Measurements from ENCODE around the gene DOCK1.

The DOCK1 gene

GRCh38 chr10:127242914-127243313, 337.7 kb downstream of the DOCK1 start:
- DNase-seq: no peak

GRCh38 chr10:127243490-127244272, 338.5 kb downstream of the DOCK1 start:
- DNase-seq: peak; percentile 53

- no peak for DNase-seq
Measured at GRCh38 chr10:127245456-127245855, 340.2 kb downstream of the DOCK1 start.

- no peak for DNase-seq
Measured at GRCh38 chr10:127250031-127250430, 344.8 kb downstream of the DOCK1 start.

GRCh38 chr10:127252818-127253217, 347.6 kb downstream of the DOCK1 start:
- no peak for DNase-seq

GRCh38 chr10:127254276-127254675, 349.0 kb downstream of the DOCK1 start:
- no peak for DNase-seq

- DNase-seq: no peak
Measured at GRCh38 chr10:127257395-127257794, 352.2 kb downstream of the DOCK1 start.

GRCh38 chr10:127259347-127259746, 354.1 kb downstream of the DOCK1 start:
- DNase-seq: no peak

- no peak for DNase-seq
Measured at GRCh38 chr10:127262606-127263005, 357.4 kb downstream of the DOCK1 start.

GRCh38 chr10:127265288-127265687, 360.1 kb downstream of the DOCK1 start:
- DNase-seq: no peak

- DNase-seq: no peak
Measured at GRCh38 chr10:127266431-127266830, 361.2 kb downstream of the DOCK1 start.

GRCh38 chr10:127267442-127267841, 362.2 kb downstream of the DOCK1 start:
- DNase-seq: no peak

- DNase-seq: no peak
Measured at GRCh38 chr10:127272076-127272475, 366.8 kb downstream of the DOCK1 start.

GRCh38 chr10:127275272-127275671, 370.0 kb downstream of the DOCK1 start:
- DNase-seq: no peak

GRCh38 chr10:127275793-127276450, 370.7 kb downstream of the DOCK1 start:
- DNase-seq: no peak

- DNase-seq: no peak
Measured at GRCh38 chr10:127276794-127277462, 371.7 kb downstream of the DOCK1 start.

- DNase-seq: no peak
Measured at GRCh38 chr10:127278001-127278400, 372.8 kb downstream of the DOCK1 start.

- no peak for DNase-seq
Measured at GRCh38 chr10:127279334-127279774, 374.1 kb downstream of the DOCK1 start.

GRCh38 chr10:127280446-127280845, 375.2 kb downstream of the DOCK1 start:
- no peak for DNase-seq

- no peak for DNase-seq
Measured at GRCh38 chr10:127283017-127283416, 377.8 kb downstream of the DOCK1 start.

- DNase-seq: no peak
Measured at GRCh38 chr10:127283576-127283975, 378.3 kb downstream of the DOCK1 start.

- DNase-seq: no peak
Measured at GRCh38 chr10:127290850-127291249, 385.6 kb downstream of the DOCK1 start.

- DNase-seq: no peak
Measured at GRCh38 chr10:127291329-127291728, 386.1 kb downstream of the DOCK1 start.

GRCh38 chr10:127292888-127293287, 387.7 kb downstream of the DOCK1 start:
- no peak for DNase-seq

Measured in stimulated activated CD4-positive, alpha-beta T cell treated with anti-CD3 and anti-CD28 coated beads, Interleukin-15, amount 100 ng/mL, for 24 hours (primary cell).